ENCODE data around the gene PEAK3. TPM values are rescaled to one million over a fixed set of nuclear protein-coding genes. Genes with fewer than 3 reads are reported as not detected.
A peak's percentile ranks its signal among the peaks of the same experiment; 100 is the strongest.

PEAK3 gene
- total and polyA plus RNA-seq, 8 donors, result 0.07 to 8.5 (median 0.16) TPM

- H3K4me1 ChIP-seq, result peaks cover 23 to 46% of the 10 kb centered on the region in 2 donors
- ATAC-seq, result no peak
These were observed 37.9 kb downstream of the PEAK3 start for GRCh38 chr19:2244125-2244411.

GRCh38 chr19:2243274-2244124 is 38.5 kb downstream of the PEAK3 start:
- ATAC-seq (no peak), DNase-seq (no peak)
- no peak for TF ChIP-seq CTCF (IDR thresholded peaks at IDR 0.05)
- no peaks in the 10 kb centered on the region for H3K9me3 ChIP-seq
- peaks cover 11 to 61% of the 10 kb centered on the region in 2 donors for H3K36me3 ChIP-seq
- no peaks in the 10 kb centered on the region for H3K27me3 ChIP-seq
- intact Hi-C loops (cut with DNase I), result no loop called here
- no peak overlapping the region for H3K4me3 ChIP-seq
- H3K27ac ChIP-seq, result no peak overlapping the region
- peaks cover 29 to 52% of the 10 kb centered on the region in 2 donors for H3K4me1 ChIP-seq

More at GRCh38 chr19:2244125-2244411, 37.9 kb downstream of the PEAK3 start:
- peaks cover 11 to 67% of the 10 kb centered on the region in 2 donors for H3K36me3 ChIP-seq
- DNase-seq, result no peak
- no peak overlapping the region for H3K4me3 ChIP-seq
- intact Hi-C loops (cut with DNase I), result no loop called here
- no peak for TF ChIP-seq CTCF (IDR thresholded peaks at IDR 0.05)
- H3K27ac ChIP-seq, result no peak overlapping the region
- no peaks in the 10 kb centered on the region for H3K9me3 ChIP-seq
- H3K27me3 ChIP-seq, result peaks cover 0 to under 1% of the 10 kb centered on the region in 2 donors

GRCh38 chr19:2242816-2243215 is 39.2 kb downstream of the PEAK3 start:
- no peak for ATAC-seq
- DNase-seq, result no peak
- Histone ChIP-seq H3K4me3 (no peak overlapping the region), H3K27ac (no peak overlapping the region), H3K9me3 (no peaks in the 10 kb centered on the region), H3K27me3 (no peaks in the 10 kb centered on the region), H3K36me3 (peaks cover 11 to 54% of the 10 kb centered on the region in 2 donors), H3K4me1 (peaks cover 34 to 59% of the 10 kb centered on the region in 2 donors)
- TF ChIP-seq CTCF (IDR thresholded peaks at IDR 0.05), result no peak
- intact Hi-C loops (cut with DNase I), result no loop called here

GRCh38 chr19:2242092-2242537 is 39.9 kb downstream of the PEAK3 start:
- ATAC-seq (no peak), DNase-seq (no peak)
- no peak for TF ChIP-seq CTCF (IDR thresholded peaks at IDR 0.05)
- Histone ChIP-seq H3K27ac (no peak overlapping the region), H3K27me3 (no peaks in the 10 kb centered on the region), H3K36me3 (peaks cover 11 to 47% of the 10 kb centered on the region in 2 donors), H3K9me3 (no peaks in the 10 kb centered on the region), H3K4me3 (no peak overlapping the region), H3K4me1 (peaks cover 38 to 63% of the 10 kb centered on the region in 2 donors)
- intact Hi-C loops (cut with DNase I), result no loop called here

GRCh38 chr19:2240881-2241760 is 40.9 kb downstream of the PEAK3 start:
- TF ChIP-seq CTCF (IDR thresholded peaks at IDR 0.05), result no peak
- Histone ChIP-seq H3K27ac (peak overlapping the region; percentile 21 to 41), H3K27me3 (no peaks in the 10 kb centered on the region), H3K4me1 (peaks cover 38 to 61% of the 10 kb centered on the region in 2 donors), H3K36me3 (peaks cover 11 to 37% of the 10 kb centered on the region in 2 donors), H3K9me3 (no peaks in the 10 kb centered on the region), H3K4me3 (peak overlapping the region in 1 of 2 donors; percentile 2)
- DNase-seq, result peak in 1 of 4 donors; percentile 57
- intact Hi-C loops (cut with DNase I), result no loop called here
- peak; percentile 63 for ATAC-seq

All from left lung (tissue), 10 donors.